HepG2 (cell line): ENCODE results near the gene SPPL3.

ENCODE experiments used
- BHLHE40 ChIP-seq: IDR thresholded peaks from 2 replicates; pipeline ENCODE4 v1.6.1; 2011; ENCODE audit warnings: low read length, improper control_type of control experiment
- CEBPB ChIP-seq: IDR thresholded peaks from 2 replicates; pipeline ENCODE4 v1.6.1; 2011; ENCODE audit warnings: low read depth, low read length, improper control_type of control experiment, borderline replicate concordance
- CTCF ChIP-seq: sonication (generic); formaldehyde crosslinking; IDR thresholded peaks from 2 replicates; pipeline ENCODE4 v1.5.0; 2020; ENCODE audit warnings: mild to moderate bottlenecking, missing genetic modification reagents, moderate library complexity
- E2F5 ChIP-seq: sonication (generic); formaldehyde crosslinking; conservative IDR thresholded peaks from 2 replicates; pipeline ENCODE4 v1.4.0; 2020; ENCODE audit warnings: missing genetic modification reagents
- HMGXB4 ChIP-seq, 2 experiments: sonication (generic) in 1 of 2; formaldehyde crosslinking in 1 of 2; IDR thresholded peaks; 2 replicates each; pipeline versions ENCODE4 v1.4.0 to v1.6.1; 2018 to 2020; ENCODE audit warnings: missing genetic modification reagents in 2 of 2, borderline replicate concordance in 1 of 2, low read depth in 1 of 2, mild to moderate bottlenecking in 1 of 2, missing biosample characterization in 1 of 2
- IRF1 ChIP-seq: sonication (generic); formaldehyde crosslinking; IDR thresholded peaks from 2 replicates; pipeline ENCODE4 v1.4.0; 2020; ENCODE audit warnings: low read depth, mild to moderate bottlenecking, missing genetic modification reagents
- MZF1 ChIP-seq: sonication (generic); formaldehyde crosslinking; IDR thresholded peaks from 2 replicates; pipeline ENCODE4 v1.8.1; 2023; ENCODE audit warnings: mild to moderate bottlenecking, missing genetic modification reagents, borderline replicate concordance
- NR2F6 ChIP-seq, 2 experiments: IDR thresholded peaks; 2 replicates each; pipeline ENCODE4 v1.6.1; 2016; ENCODE audit warnings: antibody characterized with exemption in 1 of 2, mild to moderate bottlenecking in 1 of 2
- REST ChIP-seq, 2 experiments: IDR thresholded peaks; 2 replicates each; pipeline ENCODE4 v1.6.1; 2011 to 2012; ENCODE audit warnings: low read length in 2 of 2, borderline replicate concordance in 1 of 2, low read depth in 1 of 2, mild to moderate bottlenecking in 1 of 2, moderate library complexity in 1 of 2
- XRCC5 ChIP-seq: fragments of 200-400 bp; formaldehyde crosslinking; optimal IDR thresholded peaks from 2 replicates; pipeline ENCODE3; 2017; ENCODE audit warnings: mild to moderate bottlenecking, low read length
- ZBTB26 ChIP-seq: IDR thresholded peaks from 2 replicates; pipeline ENCODE4 v1.6.1; 2016; ENCODE audit warnings: missing compliant biosample characterization, missing genetic modification reagents, borderline replicate concordance
- ZBTB8A ChIP-seq: sonication (generic); formaldehyde crosslinking; IDR thresholded peaks from 2 replicates; pipeline ENCODE4 v1.4.0; 2020; ENCODE audit warnings: mild to moderate bottlenecking, low read depth, missing genetic modification reagents, borderline replicate concordance
- ZNF280D ChIP-seq: sonication (generic); formaldehyde crosslinking; IDR thresholded peaks from 2 replicates; pipeline ENCODE4 v1.5.1; 2020; ENCODE audit warnings: mild to moderate bottlenecking, missing genetic modification reagents

- TF ChIP-seq IRF1 (CRISPR knock-in tag): no peak
- TF ChIP-seq CTCF (CRISPR knock-in tag): no peak
- no peak for TF ChIP-seq NR2F6 (IDR thresholded peaks at IDR 0.05)
- no peak for TF ChIP-seq NR2F6 (CRISPR knock-in tag; IDR thresholded peaks at IDR 0.05)
- 0 out of 2 replicates have a peak, but pooled peaks have one; percentile 17 for TF ChIP-seq CEBPB
- TF ChIP-seq ZBTB26: no peak
- no peak for TF ChIP-seq MZF1 (CRISPR knock-in tag)
- no peak for TF ChIP-seq XRCC5
- no peak for TF ChIP-seq E2F5
- TF ChIP-seq BHLHE40: no peak
- no peak for TF ChIP-seq HMGXB4 (CRISPR knock-in tag; IDR thresholded peaks at IDR 0.05; ENCODE audit: borderline replicate concordance in 1 of 2, low read depth in 1 of 2)
- TF ChIP-seq REST (IDR thresholded peaks at IDR 0.05; ENCODE audit: borderline replicate concordance in 1 of 2, low read depth in 1 of 2, low read length in 2 of 2): no peak
- no peak for TF ChIP-seq ZBTB8A
- TF ChIP-seq ZNF280D (CRISPR knock-in tag): no peak
Measured at GRCh38 chr12:120940006-120940405, 35.8 kb upstream of the SPPL3 start.
